Measurements from ENCODE around the gene LHFPL6. TPM values are rescaled to one million over a fixed set of nuclear protein-coding genes. Genes with fewer than 3 reads are reported as not detected.

Gene LHFPL6
- total RNA-seq, 2 experiments from 2014 or later = 0.60 to 0.74 TPM

- no peaks in the 10 kb centered on the region for H3K4me1 Mint-ChIP-seq (ENCODE audit: low read depth)
- no peaks in the 10 kb centered on the region for H3K9me3 Mint-ChIP-seq
- POLR2A ChIA-PET = no interaction called here
- H3K27me3 Mint-ChIP-seq = no peaks in the 10 kb centered on the region
- no peak for ATAC-seq
- intact Hi-C loops (cut with micrococcal nuclease) = no loop called here
- TF ChIP-seq CTCF (IDR thresholded peaks at IDR 0.05) = no peak
- H3K36me3 Mint-ChIP-seq (ENCODE audit: low read depth) = no peaks in the 10 kb centered on the region
- DNase-seq = no peak
- CTCF ChIA-PET = no interaction called here
- H3K27ac Mint-ChIP-seq = no peak overlapping the region
- H3K4me3 Mint-ChIP-seq = no peak overlapping the region
Observed at GRCh38 chr13:39379667-39380655, 223.0 kb downstream of the LHFPL6 start.

- POLR2A ChIA-PET = no interaction called here
- Mint-ChIP-seq H3K27me3 (no peaks in the 10 kb centered on the region), H3K4me3 (no peak overlapping the region), H3K36me3 (ENCODE audit: low read depth) (no peaks in the 10 kb centered on the region), H3K27ac (no peak overlapping the region), H3K9me3 (no peaks in the 10 kb centered on the region), H3K4me1 (ENCODE audit: low read depth) (no peaks in the 10 kb centered on the region)
- no peak for ATAC-seq
- TF ChIP-seq CTCF (IDR thresholded peaks at IDR 0.05) = no peak
- CTCF ChIA-PET = no interaction called here
- no peak for DNase-seq
- intact Hi-C loops (cut with micrococcal nuclease) = no loop called here
Observed at GRCh38 chr13:39379118-39379517, 223.9 kb downstream of the LHFPL6 start.

GRCh38 chr13:39378306-39378705, 224.7 kb downstream of the LHFPL6 start:
- intact Hi-C loops (cut with micrococcal nuclease) = no loop called here
- POLR2A ChIA-PET = no interaction called here
- H3K4me1 Mint-ChIP-seq (ENCODE audit: low read depth) = no peaks in the 10 kb centered on the region
- CTCF ChIA-PET = no interaction called here
- H3K27me3 Mint-ChIP-seq = no peaks in the 10 kb centered on the region
- H3K36me3 Mint-ChIP-seq (ENCODE audit: low read depth) = no peaks in the 10 kb centered on the region
- no peak for ATAC-seq
- H3K27ac Mint-ChIP-seq = no peak overlapping the region
- TF ChIP-seq CTCF (IDR thresholded peaks at IDR 0.05) = no peak
- no peak for DNase-seq
- H3K9me3 Mint-ChIP-seq = no peaks in the 10 kb centered on the region
- H3K4me3 Mint-ChIP-seq = no peak overlapping the region

GRCh38 chr13:39377699-39378098, 225.3 kb downstream of the LHFPL6 start:
- ChIA-PET CTCF (no interaction called here), POLR2A (no interaction called here)
- no peaks in the 10 kb centered on the region for H3K36me3 Mint-ChIP-seq (ENCODE audit: low read depth)
- H3K4me1 Mint-ChIP-seq (ENCODE audit: low read depth) = no peaks in the 10 kb centered on the region
- intact Hi-C loops (cut with micrococcal nuclease) = no loop called here
- no peaks in the 10 kb centered on the region for H3K27me3 Mint-ChIP-seq
- ATAC-seq (no peak), DNase-seq (no peak)
- H3K9me3 Mint-ChIP-seq = no peaks in the 10 kb centered on the region
- no peak overlapping the region for H3K27ac Mint-ChIP-seq
- H3K4me3 Mint-ChIP-seq = no peak overlapping the region
- TF ChIP-seq CTCF (IDR thresholded peaks at IDR 0.05) = no peak

GRCh38 chr13:39376076-39376475, 226.9 kb downstream of the LHFPL6 start:
- no peak for TF ChIP-seq CTCF (IDR thresholded peaks at IDR 0.05)
- DNase-seq (no peak), ATAC-seq (no peak)
- ChIA-PET POLR2A (no interaction called here), CTCF (no interaction called here)
- intact Hi-C loops (cut with micrococcal nuclease) = no loop called here
- Mint-ChIP-seq H3K9me3 (no peaks in the 10 kb centered on the region), H3K4me3 (no peak overlapping the region), H3K4me1 (ENCODE audit: low read depth) (no peaks in the 10 kb centered on the region), H3K27ac (no peak overlapping the region), H3K36me3 (ENCODE audit: low read depth) (no peaks in the 10 kb centered on the region), H3K27me3 (no peaks in the 10 kb centered on the region)

Data from activated CD8-positive, alpha-beta T cell treated with anti-CD3 and anti-CD28 coated beads for 36 hours (primary cell).